ENCODE results near the gene TSPO2. TPM values are rescaled to one million over a fixed set of nuclear protein-coding genes. Genes with fewer than 3 reads are reported as not detected.
A peak's percentile ranks its signal among the peaks of the same experiment; 100 is the strongest.

TSPO2 gene
- total and polyA plus RNA-seq, 2 of the 8 experiments (the other 6 are each of a cell fraction or from before 2014, with no cell fraction given) = not detected

- Histone ChIP-seq H3K18ac (ENCODE audit: extremely low read depth, low read length) (peak within 1 kb of the TSS; percentile 96), H3K4me2 (ENCODE audit: insufficient read depth in 1 of 2, low read depth in 2 of 2, low read length in 2 of 2) (peak within 1 kb of the TSS; percentile 89 to 98), H4K91ac (replicated peaks; ENCODE audit: insufficient read length, low read length) (peak within 1 kb of the TSS; percentile 87), H3K23ac (ENCODE audit: insufficient read length) (peak within 1 kb of the TSS; percentile 18), H3K56ac (replicated peaks; ENCODE audit: insufficient read length, low read depth, low read length) (peak within 1 kb of the TSS; percentile 97), H3K27ac (ENCODE audit: low read depth, low read length) (peak within 1 kb of the TSS; percentile 96), H3K4ac (replicated peaks; ENCODE audit: insufficient read length, low read depth, low read length) (peak within 1 kb of the TSS; percentile 91), H4K8ac (ENCODE audit: extremely low read depth, insufficient read depth, low read length) (peak within 1 kb of the TSS; percentile 97), H3K9ac (replicated peaks in 1 of 4; ENCODE audit: extremely low read depth in 1 of 4, low read depth in 3 of 4, low read length in 3 of 4) (peak within 1 kb of the TSS; percentile 86 to 94 (median 93)), H3K4me3 (ENCODE audit: extremely low read depth in 1 of 4, insufficient read depth in 2 of 4, low read depth in 3 of 4, low read length in 4 of 4) (peak within 1 kb of the TSS; percentile 83 to 96 (median 92)), H2AFZ (ENCODE audit: low read length) (peak within 1 kb of the TSS; percentile 16; the same call in 1 of the 2 replicates), H2BK120ac (replicated peaks; ENCODE audit: low read depth, low read length) (no peak within 1 kb of the TSS), H3K27me3 (replicated peaks in 1 of 4; ENCODE audit: control insufficient read depth in 3 of 4, extremely low read depth in 1 of 4, insufficient read depth in 3 of 4, low read length in 3 of 4) (no peaks in the 10 kb centered on the region), H3K14ac (ENCODE audit: insufficient read length) (peak within 1 kb of the TSS; percentile 8), H4K5ac (ENCODE audit: insufficient read length, low read depth, low read length) (peak within 1 kb of the TSS; percentile 91), H3K36me3 (ENCODE audit: control insufficient read depth in 2 of 4, insufficient read depth in 4 of 4, low read length in 3 of 4) (peaks cover 0 to 15% (median 6%) of the 10 kb centered on the region in 4 experiments; a peak in 5 of 8 replicates), H3K4me1 (replicated peaks in 1 of 4; ENCODE audit: control insufficient read depth in 3 of 4, insufficient read depth in 4 of 4, low read length in 3 of 4) (peaks cover 2 to 5% (median 4%) of the 10 kb centered on the region in 4 experiments; a peak in 3 of 7 replicates), H3K9me3 (ENCODE audit: insufficient read depth in 2 of 2, low read depth in 1 of 2, low read length in 1 of 2) (no peaks in the 10 kb centered on the region), H3K23me2 (ENCODE audit: low read depth, low read length) (peaks cover 11% of the 10 kb centered on the region), H2BK12ac (ENCODE audit: low read depth, low read length) (no peak within 1 kb of the TSS), H2AK5ac (ENCODE audit: low read depth, low read length) (peak within 1 kb of the TSS; percentile 14; the same call in 1 of the 2 replicates), H2BK5ac (ENCODE audit: low read depth, low read length) (peak within 1 kb of the TSS; percentile 98), H2BK20ac (ENCODE audit: low read length) (0 out of 2 replicates have a peak within 1 kb of the TSS, but pooled peaks have one; percentile 44), H2BK15ac (ENCODE audit: low read length) (no peak within 1 kb of the TSS), H3K79me2 (ENCODE audit: control insufficient read depth in 1 of 2, insufficient read depth in 2 of 2, low read length in 2 of 2) (peaks cover 32 to 42% of the 10 kb centered on the region in 2 experiments), H4K20me1 (replicated peaks in 1 of 2; ENCODE audit: control insufficient read depth in 1 of 2, insufficient read depth in 2 of 2, low read length in 2 of 2) (peaks cover 0 to 7% of the 10 kb centered on the region in 2 experiments), H3K79me1 (ENCODE audit: low read depth, low read length) (no peaks in the 10 kb centered on the region)
- ChIA-PET POLR2A (ENCODE audit: partially characterized antibody) (interaction anchor here (0.6 to 2.6 kb wide), 6 partner anchors 10 to 45 kb away, joined by 3 to 9 read pairs (median 5); partner anchors contain the start of gene APOBEC2), CTCF (ENCODE audit: partially characterized antibody) (interaction anchor here (0.8 kb wide), 1 partner anchor 28 kb away, joined by 3 read pairs; no protein-coding TSS in a partner anchor)
- FAIRE-seq (peak; percentile 72), DNase-seq (ENCODE audit: low read depth in 1 of 2, low spot score in 2 of 2) (peak in 1 of 2 experiments; percentile 99)
- 2% methylated on average over 30 of the region's 37 CpGs; no CpG with 5 or more reads in 1 of the 2 experiments for WGBS, 2 experiments (ENCODE audit: extremely low coverage in 1 of 2, insufficient coverage in 1 of 2, insufficient read length in 1 of 2, insufficient replicate concordance in 2 of 2, low coverage in 1 of 2, low lambda C conversion rate in 2 of 2, missing lambda C conversion rate in 1 of 2)
- TF ChIP-seq JUN (IDR thresholded peaks at IDR 0.05; ENCODE audit: low read depth, low read length) = no peak
- TF ChIP-seq TAF1 (IDR thresholded peaks at IDR 0.05; ENCODE audit: low read depth, low read length) = peak; percentile 67
- no peak for TF ChIP-seq EZH2 (IDR thresholded peaks at IDR 0.05; ENCODE audit: low read depth, low read length, severe bottlenecking)
- no peak for TF ChIP-seq KDM1A (IDR thresholded peaks at IDR 0.05; ENCODE audit: borderline replicate concordance, low read length)
- peak; percentile 36; the same call in 1 of the 2 replicates for TF ChIP-seq NRF1 (IDR thresholded peaks at IDR 0.05; ENCODE audit: low read depth, low read length)
- TF ChIP-seq, protein P1, sequence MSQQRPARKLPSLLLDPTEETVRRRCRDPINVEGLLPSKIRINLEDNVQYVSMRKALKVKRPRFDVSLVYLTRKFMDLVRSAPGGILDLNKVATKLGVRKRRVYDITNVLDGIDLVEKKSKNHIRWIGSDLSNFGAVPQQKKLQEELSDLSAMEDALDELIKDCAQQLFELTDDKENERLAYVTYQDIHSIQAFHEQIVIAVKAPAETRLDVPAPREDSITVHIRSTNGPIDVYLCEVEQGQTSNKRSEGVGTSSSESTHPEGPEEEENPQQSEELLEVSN (IDR thresholded peaks at IDR 0.05) = peak; percentile 49; the same call in 1 of the 2 replicates
- TF ChIP-seq, protein P2, sequence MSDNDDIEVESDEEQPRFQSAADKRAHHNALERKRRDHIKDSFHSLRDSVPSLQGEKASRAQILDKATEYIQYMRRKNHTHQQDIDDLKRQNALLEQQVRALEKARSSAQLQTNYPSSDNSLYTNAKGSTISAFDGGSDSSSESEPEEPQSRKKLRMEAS (IDR thresholded peaks at IDR 0.05) = no peak; the same call in 1 of the 2 replicates
- TF ChIP-seq TCF12 (IDR thresholded peaks at IDR 0.05; ENCODE audit: low read depth, low read length) = no peak
- TF ChIP-seq SP2 (IDR thresholded peaks at IDR 0.05; ENCODE audit: low read length) = no peak
- TF ChIP-seq, protein P3, sequence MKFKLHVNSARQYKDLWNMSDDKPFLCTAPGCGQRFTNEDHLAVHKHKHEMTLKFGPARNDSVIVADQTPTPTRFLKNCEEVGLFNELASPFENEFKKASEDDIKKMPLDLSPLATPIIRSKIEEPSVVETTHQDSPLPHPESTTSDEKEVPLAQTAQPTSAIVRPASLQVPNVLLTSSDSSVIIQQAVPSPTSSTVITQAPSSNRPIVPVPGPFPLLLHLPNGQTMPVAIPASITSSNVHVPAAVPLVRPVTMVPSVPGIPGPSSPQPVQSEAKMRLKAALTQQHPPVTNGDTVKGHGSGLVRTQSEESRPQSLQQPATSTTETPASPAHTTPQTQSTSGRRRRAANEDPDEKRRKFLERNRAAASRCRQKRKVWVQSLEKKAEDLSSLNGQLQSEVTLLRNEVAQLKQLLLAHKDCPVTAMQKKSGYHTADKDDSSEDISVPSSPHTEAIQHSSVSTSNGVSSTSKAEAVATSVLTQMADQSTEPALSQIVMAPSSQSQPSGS (IDR thresholded peaks at IDR 0.05; ENCODE audit: low read length) = no peak
Measured at GRCh38 chr6:41072836-41073202, 30.6 kb downstream of the TSPO2 start, which contains the start of gene NFYA. NFYA (plus strand) TSS chr6:41072974; CDS start chr6:41079090, 6,116 bp downstream.

Measured in H1 (cell line).